ENCODE data around the gene EFNA3. TPM values are rescaled to one million over a fixed set of nuclear protein-coding genes. Genes with fewer than 3 reads are reported as not detected.

Gene EFNA3
- 1.0 TPM for total RNA-seq
- long read RNA-seq, partial matches to known transcripts = 1 of 1 reads
- long read RNA-seq, other reads (novel, unspliced or antisense) = 0 of 1 reads

GRCh38 chr1:155078469-155079209 lies at the start of gene EFNA3:
TSS of gene EFNA3 (plus strand) at chr1:155078837. CDS start at chr1:155078942, 105 bp downstream.
- Histone ChIP-seq H3K4me3 (peak within 1 kb of the TSS; percentile 43), H3K27ac (no peak within 1 kb of the TSS), H3K4me1 (peaks cover 41% of the 10 kb centered on the region), H3K36me3 (no peaks in the 10 kb centered on the region), H3K27me3 (peaks cover 47% of the 10 kb centered on the region), H3K9me3 (no peaks in the 10 kb centered on the region)
- intact Hi-C loops (cut with DNase I) = no loop called here
- DNase-seq (peak; percentile 87), ATAC-seq (peak; percentile 87)
- TF ChIP-seq CTCF (IDR thresholded peaks at IDR 0.05) = no peak

- Histone ChIP-seq H3K27ac (no peak overlapping the region), H3K4me1 (no peaks in the 10 kb centered on the region), H3K27me3 (no peaks in the 10 kb centered on the region), H3K9me3 (no peaks in the 10 kb centered on the region), H3K36me3 (no peaks in the 10 kb centered on the region), H3K4me3 (no peak overlapping the region)
- ATAC-seq = no peak
- DNase-seq = no peak
- TF ChIP-seq CTCF (IDR thresholded peaks at IDR 0.05) = no peak
- intact Hi-C loops (cut with DNase I) = no loop called here
These were observed 49.0 kb upstream of the EFNA3 start for GRCh38 chr1:155029513-155030242.

GRCh38 chr1:155030243-155030795 lies 48.3 kb upstream of the EFNA3 start:
- no peak overlapping the region for H3K4me3 ChIP-seq
- no peak overlapping the region for H3K27ac ChIP-seq
- intact Hi-C loops (cut with DNase I) = no loop called here
- TF ChIP-seq CTCF (IDR thresholded peaks at IDR 0.05) = no peak
- no peak for DNase-seq
- H3K27me3 ChIP-seq = no peaks in the 10 kb centered on the region
- H3K9me3 ChIP-seq = no peaks in the 10 kb centered on the region
- ATAC-seq = no peak
- H3K4me1 ChIP-seq = no peaks in the 10 kb centered on the region
- no peaks in the 10 kb centered on the region for H3K36me3 ChIP-seq

- no peak for ATAC-seq
- Histone ChIP-seq H3K27ac (no peak overlapping the region), H3K36me3 (no peaks in the 10 kb centered on the region), H3K4me3 (no peak overlapping the region), H3K9me3 (no peaks in the 10 kb centered on the region), H3K27me3 (no peaks in the 10 kb centered on the region), H3K4me1 (no peaks in the 10 kb centered on the region)
- DNase-seq = no peak
- TF ChIP-seq CTCF (IDR thresholded peaks at IDR 0.05) = no peak
- intact Hi-C loops (cut with DNase I) = no loop called here
These were observed 47.7 kb upstream of the EFNA3 start for GRCh38 chr1:155030899-155031298.

- Histone ChIP-seq H3K9me3 (no peaks in the 10 kb centered on the region), H3K27me3 (no peaks in the 10 kb centered on the region), H3K36me3 (no peaks in the 10 kb centered on the region), H3K4me1 (peaks cover 5% of the 10 kb centered on the region), H3K4me3 (no peak overlapping the region), H3K27ac (no peak overlapping the region)
- ATAC-seq (no peak), DNase-seq (no peak)
- intact Hi-C loops (cut with DNase I) = no loop called here
- TF ChIP-seq CTCF (IDR thresholded peaks at IDR 0.05) = no peak
These were observed 45.8 kb upstream of the EFNA3 start for GRCh38 chr1:155032886-155033285.

All from upper lobe of right lung (tissue), 1 donor.